GM13977 (cell line): ENCODE results near the gene KCNJ10.
"Not testable (repeated sequence)": the region's sequence is repeated elsewhere in the genome, so short reads cannot be mapped to it uniquely, and the experiment has no call there.

ENCODE experiments used
- DNase-seq: peaks from one replicate; pipeline ENCODE4 v3.0.0; 2012; ENCODE audit warnings: low spot score
- in situ Hi-C: fragments of 300-500 bp; cut with MboI; formaldehyde crosslinking; loops from one replicate; pipeline ENCODE4 v1.12.0; 2022; ENCODE audit warnings: low sequenced_read_pairs, low pct_unique_long_range_greater_than_20kb, mixed read lengths, inconsistent platforms; ENCODE audit not compliant: unreplicated experiment
- TF ChIP-seq, protein P1 (sequence below): IDR thresholded peaks from 2 replicates; pipeline ENCODE4 v1.5.1; 2012; ENCODE audit warnings: mild to moderate bottlenecking, control low read depth; ENCODE audit not compliant: insufficient read depth; ENCODE audit errors: extremely low read depth, missing control alignments

The KCNJ10 gene

DNA sequence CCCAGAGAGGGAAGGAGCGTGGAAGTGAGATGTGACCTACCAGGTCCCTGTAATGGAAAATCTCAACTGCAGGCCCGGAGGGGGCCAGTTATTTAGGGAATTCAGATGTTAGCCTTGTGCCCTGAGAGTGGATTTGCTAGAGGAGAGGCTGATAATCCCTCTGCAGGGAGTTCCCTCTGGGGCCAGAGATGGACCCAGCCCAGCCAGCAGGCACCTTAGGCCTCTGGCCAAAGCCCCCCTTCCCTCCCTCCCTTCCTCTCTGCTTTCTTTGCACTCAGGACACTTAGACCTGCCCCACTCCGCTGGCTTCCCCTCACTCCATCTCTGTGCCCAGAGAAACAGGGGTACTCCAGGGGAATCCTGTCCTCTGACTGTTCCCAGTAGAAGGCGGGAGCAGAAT lies 44.1 kb upstream of the KCNJ10 start:
- TF ChIP-seq, protein P1, sequence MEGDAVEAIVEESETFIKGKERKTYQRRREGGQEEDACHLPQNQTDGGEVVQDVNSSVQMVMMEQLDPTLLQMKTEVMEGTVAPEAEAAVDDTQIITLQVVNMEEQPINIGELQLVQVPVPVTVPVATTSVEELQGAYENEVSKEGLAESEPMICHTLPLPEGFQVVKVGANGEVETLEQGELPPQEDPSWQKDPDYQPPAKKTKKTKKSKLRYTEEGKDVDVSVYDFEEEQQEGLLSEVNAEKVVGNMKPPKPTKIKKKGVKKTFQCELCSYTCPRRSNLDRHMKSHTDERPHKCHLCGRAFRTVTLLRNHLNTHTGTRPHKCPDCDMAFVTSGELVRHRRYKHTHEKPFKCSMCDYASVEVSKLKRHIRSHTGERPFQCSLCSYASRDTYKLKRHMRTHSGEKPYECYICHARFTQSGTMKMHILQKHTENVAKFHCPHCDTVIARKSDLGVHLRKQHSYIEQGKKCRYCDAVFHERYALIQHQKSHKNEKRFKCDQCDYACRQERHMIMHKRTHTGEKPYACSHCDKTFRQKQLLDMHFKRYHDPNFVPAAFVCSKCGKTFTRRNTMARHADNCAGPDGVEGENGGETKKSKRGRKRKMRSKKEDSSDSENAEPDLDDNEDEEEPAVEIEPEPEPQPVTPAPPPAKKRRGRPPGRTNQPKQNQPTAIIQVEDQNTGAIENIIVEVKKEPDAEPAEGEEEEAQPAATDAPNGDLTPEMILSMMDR: no peak
- in situ Hi-C loops: no loop called here
- no peak for DNase-seq

DNA sequence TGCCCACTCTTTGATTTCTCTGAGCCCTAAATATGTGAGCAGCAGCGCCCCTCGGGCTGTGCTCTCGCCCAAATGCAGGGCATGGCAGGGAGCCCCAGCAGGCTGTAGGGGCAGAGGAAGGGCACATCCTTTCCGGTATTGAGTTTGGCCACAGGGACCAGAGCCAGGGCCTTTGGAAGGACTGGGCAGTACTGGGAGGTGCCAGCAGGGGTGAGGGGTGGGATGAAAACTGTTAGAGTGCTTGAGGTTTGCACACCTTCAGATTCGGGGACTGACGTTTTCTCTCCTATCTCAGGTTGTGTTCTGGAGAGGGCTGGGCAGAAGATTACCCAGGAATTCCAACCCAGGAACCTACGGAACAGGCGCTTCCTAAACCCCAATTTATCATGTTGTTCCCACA lies 43.4 kb upstream of the KCNJ10 start:
- TF ChIP-seq, protein P1: no peak
- in situ Hi-C loops: no loop called here
- no peak for DNase-seq

DNA sequence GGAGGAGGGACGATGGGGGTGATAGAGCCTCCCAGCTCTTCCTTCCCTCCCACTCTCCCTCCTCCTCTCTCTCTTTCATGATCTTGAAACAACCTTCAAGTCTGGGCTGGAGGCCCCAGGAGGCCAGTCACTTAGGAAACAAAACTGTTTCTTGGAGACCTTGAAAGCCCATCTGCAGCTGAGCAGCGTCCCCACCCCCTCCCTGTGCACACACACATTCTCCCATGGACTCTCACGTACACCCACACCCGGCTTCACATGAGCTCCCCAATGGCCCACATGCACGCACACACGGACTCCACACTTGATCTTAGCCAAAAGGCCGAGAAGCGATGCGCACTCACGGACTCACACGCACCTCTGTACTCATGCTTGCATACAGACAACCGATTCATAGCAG lies 42.4 kb upstream of the KCNJ10 start:
- TF ChIP-seq, protein P1: no peak
- in situ Hi-C loops: no loop called here
- no peak for DNase-seq

DNA sequence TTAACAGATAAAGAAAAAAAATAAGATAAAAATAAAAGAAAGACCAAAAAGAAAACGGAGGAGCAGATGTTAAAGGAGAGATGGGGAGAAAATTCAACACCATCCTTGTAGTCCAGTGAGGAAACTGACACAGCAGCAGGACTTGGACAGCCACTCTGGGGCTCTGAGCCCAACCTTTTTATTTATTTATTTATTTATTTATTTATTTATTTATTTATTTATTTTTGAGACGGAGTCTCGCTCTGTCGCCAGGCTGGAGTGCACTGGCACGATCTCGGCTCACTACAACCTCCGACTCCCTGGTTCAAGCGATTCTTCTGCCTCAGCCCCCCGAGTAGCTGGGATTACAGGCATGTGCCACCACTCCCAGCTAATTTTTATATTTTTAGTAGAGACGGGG lies 41.5 kb upstream of the KCNJ10 start:
- DNase-seq, in situ Hi-C loops: not testable (repeated sequence)

DNA sequence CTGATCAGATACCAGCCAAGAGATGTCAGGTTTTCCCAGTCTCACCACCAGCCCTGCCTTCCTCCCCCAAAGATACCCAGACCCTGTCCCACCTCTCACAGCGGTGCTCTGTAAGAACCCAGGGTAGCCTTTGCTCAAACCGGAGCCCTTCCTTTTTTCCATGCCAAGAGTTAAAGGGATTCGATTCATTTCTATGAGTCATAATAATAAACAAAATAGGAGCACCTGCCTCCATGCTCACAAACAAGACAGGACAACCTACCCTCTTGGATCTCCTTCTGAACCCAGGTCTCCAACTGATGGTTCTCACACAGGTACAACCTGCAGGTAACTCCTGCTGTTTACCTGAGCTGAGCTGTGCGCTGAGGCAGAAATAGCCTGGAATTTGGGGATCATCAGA lies 39.7 kb upstream of the KCNJ10 start:
- DNase-seq: no peak
- in situ Hi-C loops: no loop called here
- TF ChIP-seq, protein P1: no peak

DNA sequence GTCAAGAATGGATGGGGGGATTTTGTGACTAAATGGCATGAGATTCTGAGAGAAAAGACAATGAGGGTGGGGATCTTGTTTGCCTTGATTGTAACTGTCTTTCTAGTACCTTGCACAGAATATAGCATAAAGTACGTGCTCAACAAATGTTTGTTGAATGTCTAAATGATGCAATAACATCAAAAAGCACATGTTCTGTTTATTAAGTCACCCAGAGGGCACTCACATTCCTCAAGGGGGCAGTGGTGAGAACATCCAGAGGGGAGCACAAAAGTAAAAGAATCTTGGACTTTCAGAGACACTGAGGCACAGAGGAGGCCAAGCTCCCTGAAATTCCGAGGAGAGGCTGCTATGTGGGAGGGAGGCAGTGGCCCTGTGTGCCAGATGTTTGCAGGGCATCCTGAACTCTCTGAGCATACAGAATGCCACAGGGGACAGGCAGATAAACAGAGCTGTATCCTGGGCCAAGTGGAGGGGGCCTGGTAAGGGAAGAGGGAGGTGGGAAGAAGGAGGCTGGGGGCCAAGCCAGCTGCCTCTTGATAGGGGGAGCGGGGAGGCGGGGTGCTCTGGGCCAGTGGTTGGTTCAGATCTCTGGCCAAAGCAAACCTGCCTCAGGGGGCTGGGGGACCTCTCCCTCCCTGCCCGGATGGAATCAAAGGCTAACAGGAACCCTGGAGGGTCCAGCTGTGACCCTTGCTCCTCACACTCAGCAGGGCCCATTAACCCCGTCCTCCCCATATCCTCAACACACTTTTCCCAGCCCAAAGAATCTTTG lies 39.1 kb upstream of the KCNJ10 start:
- DNase-seq: peak; percentile 62
- TF ChIP-seq, protein P1: peak; percentile 63
- in situ Hi-C loops: no loop called here

DNA sequence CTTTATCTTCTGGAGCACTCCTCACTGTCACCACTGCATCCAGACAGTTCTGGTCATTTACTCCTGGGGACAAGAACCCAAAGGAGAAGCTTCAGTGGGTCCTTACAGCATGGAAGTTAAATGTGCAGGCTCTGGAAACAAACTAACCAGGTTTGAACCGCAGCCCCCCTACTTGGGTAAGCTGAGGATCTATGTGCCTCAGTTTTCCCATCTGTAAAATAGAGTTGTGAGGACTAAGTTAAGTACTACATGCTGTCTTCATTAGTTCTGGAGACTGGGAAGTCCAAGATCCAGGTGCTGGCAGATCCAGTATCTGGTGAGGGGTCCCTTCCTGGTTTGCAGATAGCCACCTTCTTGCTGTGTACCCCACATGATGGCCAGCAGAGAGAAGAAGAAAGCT lies 37.6 kb upstream of the KCNJ10 start:
- in situ Hi-C loops: no loop called here
- TF ChIP-seq, protein P1: no peak
- DNase-seq: no peak
